ENCODE results near the gene UPK1A.

UPK1A gene

DNA sequence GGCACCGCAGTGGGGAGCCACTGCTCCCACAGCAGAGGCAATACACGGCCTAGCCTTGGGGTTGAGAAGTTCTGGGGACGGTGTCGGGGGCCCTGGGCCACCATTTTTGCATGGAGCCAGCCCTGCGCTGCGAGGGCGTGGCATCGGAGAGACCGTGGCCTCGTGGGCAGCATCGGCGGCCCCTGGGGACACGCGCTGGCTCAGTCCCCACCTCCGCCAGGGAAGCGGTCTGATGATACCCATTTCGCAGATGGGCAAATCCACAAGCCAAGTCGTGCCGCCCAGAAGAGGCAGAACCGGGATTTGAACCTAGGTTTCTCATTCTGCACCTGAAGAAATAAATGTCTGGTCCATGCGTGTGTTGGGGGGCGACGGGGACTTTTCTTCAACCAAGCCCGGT lies 1.2 kb upstream of the UPK1A start:
- DNase-seq (ENCODE audit: low read depth): no peak
- TF ChIP-seq, protein P1, sequence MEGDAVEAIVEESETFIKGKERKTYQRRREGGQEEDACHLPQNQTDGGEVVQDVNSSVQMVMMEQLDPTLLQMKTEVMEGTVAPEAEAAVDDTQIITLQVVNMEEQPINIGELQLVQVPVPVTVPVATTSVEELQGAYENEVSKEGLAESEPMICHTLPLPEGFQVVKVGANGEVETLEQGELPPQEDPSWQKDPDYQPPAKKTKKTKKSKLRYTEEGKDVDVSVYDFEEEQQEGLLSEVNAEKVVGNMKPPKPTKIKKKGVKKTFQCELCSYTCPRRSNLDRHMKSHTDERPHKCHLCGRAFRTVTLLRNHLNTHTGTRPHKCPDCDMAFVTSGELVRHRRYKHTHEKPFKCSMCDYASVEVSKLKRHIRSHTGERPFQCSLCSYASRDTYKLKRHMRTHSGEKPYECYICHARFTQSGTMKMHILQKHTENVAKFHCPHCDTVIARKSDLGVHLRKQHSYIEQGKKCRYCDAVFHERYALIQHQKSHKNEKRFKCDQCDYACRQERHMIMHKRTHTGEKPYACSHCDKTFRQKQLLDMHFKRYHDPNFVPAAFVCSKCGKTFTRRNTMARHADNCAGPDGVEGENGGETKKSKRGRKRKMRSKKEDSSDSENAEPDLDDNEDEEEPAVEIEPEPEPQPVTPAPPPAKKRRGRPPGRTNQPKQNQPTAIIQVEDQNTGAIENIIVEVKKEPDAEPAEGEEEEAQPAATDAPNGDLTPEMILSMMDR (IDR thresholded peaks at IDR 0.05; ENCODE audit: control insufficient read depth, insufficient read depth, low read depth, low read length, missing control alignments): no peak
- no peak overlapping the region for H3K4me3 ChIP-seq (ENCODE audit: control insufficient read depth, low read depth, low read length)

DNA sequence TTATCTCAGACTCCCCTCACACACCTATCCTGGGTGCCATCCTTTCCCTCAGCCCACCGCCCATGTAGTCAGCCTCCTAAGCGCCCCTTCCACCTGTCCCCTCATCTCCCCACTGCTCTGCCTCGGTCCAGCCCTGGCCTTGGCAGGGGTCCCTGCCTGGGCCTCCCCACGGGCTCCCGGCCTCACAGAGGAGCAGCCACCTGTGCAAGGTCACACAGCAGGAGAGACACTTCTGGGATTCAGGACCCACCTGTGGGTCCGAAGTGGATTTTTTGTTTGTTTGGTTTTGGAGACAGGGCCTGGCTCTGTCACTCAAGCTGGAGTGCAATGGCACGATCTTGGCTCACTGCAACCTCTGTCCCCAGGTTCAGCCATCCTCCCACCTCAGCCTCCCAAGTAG lies 713 bp upstream of the UPK1A start:
- DNase-seq (ENCODE audit: low read depth): no peak
- TF ChIP-seq, protein P1 (IDR thresholded peaks at IDR 0.05; ENCODE audit: control insufficient read depth, insufficient read depth, low read depth, low read length, missing control alignments): no peak
- H3K4me3 ChIP-seq (ENCODE audit: control insufficient read depth, low read depth, low read length): no peak overlapping the region

DNA sequence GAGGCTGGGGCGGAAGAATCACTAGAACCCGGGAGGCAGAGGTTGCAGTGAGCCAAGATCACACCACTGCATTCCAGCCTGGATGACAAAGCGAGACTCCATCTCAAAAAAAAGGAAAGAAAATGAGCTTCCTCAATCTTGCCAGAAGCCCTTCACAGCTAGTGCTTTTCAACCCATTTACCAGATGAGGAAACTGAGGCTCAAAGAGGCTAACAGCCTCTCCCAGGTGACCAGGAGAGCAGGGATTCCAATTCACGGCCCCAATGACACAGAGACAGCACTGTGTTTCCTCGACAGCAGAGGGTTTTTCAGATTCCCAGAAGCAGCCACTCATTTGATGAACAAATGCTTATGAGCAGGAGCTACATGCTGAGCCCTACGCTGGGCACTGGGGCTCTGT lies 3.2 kb downstream of the UPK1A start:
- TF ChIP-seq, protein P1 (IDR thresholded peaks at IDR 0.05; ENCODE audit: control insufficient read depth, insufficient read depth, low read depth, low read length, missing control alignments): no peak
- H3K4me3 ChIP-seq (ENCODE audit: control insufficient read depth, low read depth, low read length): no peak overlapping the region
- no peak for DNase-seq (ENCODE audit: low read depth)

DNA sequence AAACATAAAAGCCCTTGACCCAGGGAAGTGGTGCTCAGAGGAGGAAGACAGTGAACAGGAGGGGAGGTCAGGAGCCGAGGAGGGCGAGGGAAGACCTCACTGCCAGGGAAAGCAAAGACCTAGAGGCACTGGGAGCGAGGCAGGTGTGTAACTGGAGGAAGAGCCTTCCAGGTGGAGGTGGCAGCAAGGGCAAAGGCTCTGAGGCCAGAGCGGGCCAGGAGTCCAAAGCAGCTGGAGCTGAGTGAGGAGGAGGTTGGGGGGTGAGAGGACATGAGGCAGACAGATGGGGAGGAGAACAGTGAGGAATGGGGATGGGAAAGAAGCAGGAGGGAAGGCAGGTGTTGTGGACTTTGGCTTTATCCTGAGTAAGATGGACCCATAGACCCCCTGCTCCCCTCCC lies 3.7 kb downstream of the UPK1A start:
- TF ChIP-seq, protein P1 (IDR thresholded peaks at IDR 0.05; ENCODE audit: control insufficient read depth, insufficient read depth, low read depth, low read length, missing control alignments): no peak
- H3K4me3 ChIP-seq (ENCODE audit: control insufficient read depth, low read depth, low read length): no peak overlapping the region

DNA sequence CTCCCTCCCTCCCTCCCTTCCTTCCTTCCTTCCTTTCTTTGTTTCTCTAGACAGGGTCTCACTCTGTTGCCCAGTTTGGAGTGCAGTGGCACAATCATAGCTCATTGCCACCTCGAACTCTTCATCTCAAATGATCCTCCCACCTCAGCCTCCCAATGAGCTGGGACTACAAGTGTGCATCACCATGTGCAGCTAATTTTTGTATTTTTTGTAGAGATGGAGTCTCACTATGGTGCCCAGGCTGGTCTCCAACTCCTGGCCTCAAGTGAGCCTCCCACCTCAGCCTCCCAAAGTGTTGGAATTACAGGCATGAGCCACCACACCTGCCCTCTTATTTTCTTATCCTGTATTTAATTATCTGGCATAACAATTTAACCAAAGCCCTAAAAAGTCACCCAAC lies 4.4 kb downstream of the UPK1A start:
- no peak overlapping the region for H3K4me3 ChIP-seq (ENCODE audit: control insufficient read depth, low read depth, low read length)
- no peak for DNase-seq (ENCODE audit: low read depth)
- TF ChIP-seq, protein P1 (IDR thresholded peaks at IDR 0.05; ENCODE audit: control insufficient read depth, insufficient read depth, low read depth, low read length, missing control alignments): no peak

More for the DNA sequence above, 3.7 kb downstream of the UPK1A start:
- no peak for DNase-seq (ENCODE audit: low read depth)

DNA sequence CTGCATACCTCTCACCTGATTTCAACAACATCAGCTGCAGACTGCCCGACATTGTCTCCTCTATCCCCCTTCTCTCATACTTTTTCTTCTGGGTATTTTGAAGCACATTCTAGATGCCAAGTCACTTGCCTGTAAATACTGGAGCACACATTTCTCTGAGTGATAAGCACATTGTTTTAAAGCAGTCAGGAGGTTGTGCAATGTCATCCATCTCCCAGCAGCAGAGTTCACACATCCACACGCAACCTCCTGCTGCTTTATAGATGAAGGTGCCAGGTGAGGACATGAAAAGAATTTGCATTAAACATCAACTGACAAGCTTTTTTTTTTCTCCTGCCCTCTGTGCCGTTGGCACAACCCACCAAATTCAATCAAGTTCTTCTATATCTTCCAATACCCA lies 5.5 kb downstream of the UPK1A start:
- TF ChIP-seq, protein P1 (IDR thresholded peaks at IDR 0.05; ENCODE audit: control insufficient read depth, insufficient read depth, low read depth, low read length, missing control alignments): no peak
- DNase-seq (ENCODE audit: low read depth): no peak
- H3K4me3 ChIP-seq (ENCODE audit: control insufficient read depth, low read depth, low read length): no peak overlapping the region

Measured in AG09309 (cell line).